Activated T-helper 17 cell treated with anti-CD3 and anti-CD28 coated beads, Interleukin-2, amount 50 U/mL, for 72 hours (primary cell): ENCODE measurements around the gene IL1B. TPM values are rescaled to one million over a fixed set of nuclear protein-coding genes. Genes with fewer than 3 reads are reported as not detected.

Experiments
- ATAC-seq: fragments of 150-1000 bp; cut with Tn5 transposase; replicated peaks from 2 replicates; pipeline ENCODE4 v1.10.0; 2021; ENCODE audit warnings: mild to moderate bottlenecking, moderate library complexity
- H3K27ac Mint-ChIP-seq: one replicate; pipeline ENCODE4 v1.8.0; 2022; ENCODE audit warnings: mixed read lengths
- H3K27me3 Mint-ChIP-seq: one replicate; pipeline ENCODE4 v1.8.0; 2022; ENCODE audit warnings: mixed read lengths
- H3K36me3 Mint-ChIP-seq: one replicate; pipeline ENCODE4 v1.8.0; 2022; ENCODE audit warnings: low read depth, mild to moderate bottlenecking, mixed read lengths
- H3K4me1 Mint-ChIP-seq: one replicate; pipeline ENCODE4 v1.8.0; 2022; ENCODE audit warnings: mixed read lengths
- H3K4me3 Mint-ChIP-seq: one replicate; pipeline ENCODE4 v1.8.0; 2022; ENCODE audit warnings: mild to moderate bottlenecking, mixed read lengths
- H3K9me3 Mint-ChIP-seq: one replicate; pipeline ENCODE4 v1.8.0; 2022; ENCODE audit warnings: mixed read lengths
- total RNA-seq, 2 donors: library from RNA; stranded (reverse); gene quantifications; one replicate each; pipeline ENCODE4 v1.2.3, GENCODE V29; 2022

The IL1B gene
- total RNA-seq, 2 donors from 2014 or later: 0.40 TPM; not detected in 1

DNA sequence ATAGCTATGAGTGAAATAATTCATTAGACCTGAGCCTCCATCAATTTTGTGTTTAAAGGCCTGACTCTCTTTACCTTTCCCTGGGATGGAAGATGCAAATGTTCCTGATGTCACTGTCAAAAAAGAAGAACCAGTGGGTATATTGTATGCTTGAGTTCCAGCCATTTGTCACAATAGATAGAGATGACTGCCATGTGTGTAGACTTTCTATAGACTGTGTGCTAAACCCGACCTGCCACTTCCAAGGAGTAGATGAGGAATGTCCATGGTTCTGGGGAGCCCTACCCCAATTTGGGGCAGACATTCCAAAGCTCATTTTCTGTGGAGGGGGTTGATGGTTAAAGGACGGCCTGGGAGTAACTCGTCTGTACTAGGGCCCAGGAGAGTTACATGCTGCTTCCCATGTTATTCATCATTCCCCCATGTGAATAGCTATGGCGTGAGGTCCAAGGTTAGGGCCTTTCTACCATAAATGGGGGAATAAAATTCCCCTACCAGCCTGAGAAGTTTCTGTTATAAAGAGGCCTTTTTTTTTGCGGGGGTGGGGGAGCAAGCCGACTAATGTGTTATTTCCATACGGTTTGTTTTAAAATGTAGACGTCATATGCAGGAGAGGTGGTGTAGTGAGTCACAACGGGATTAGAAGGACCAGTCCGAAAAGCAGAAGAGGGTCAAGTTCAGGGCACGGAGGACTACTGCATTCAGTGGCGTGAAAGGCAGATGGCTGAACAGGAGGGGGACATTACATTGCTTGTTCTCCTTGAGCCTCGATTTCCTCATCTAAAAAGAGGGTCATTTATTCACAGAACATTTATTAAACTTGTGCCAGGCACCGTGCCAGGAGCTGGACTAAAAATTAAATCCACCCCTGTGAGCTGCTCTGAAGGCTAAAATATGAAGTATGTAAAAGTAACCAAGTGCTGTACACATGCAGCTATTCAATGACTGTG lies 24.0 kb downstream of the IL1B start:
- Mint-ChIP-seq H3K9me3 (peaks cover 5% of the 10 kb centered on the region), H3K4me1 (peaks cover 19% of the 10 kb centered on the region), H3K27me3 (no peaks in the 10 kb centered on the region), H3K4me3 (peak overlapping the region; percentile 45), H3K36me3 (no peaks in the 10 kb centered on the region), H3K27ac (peak overlapping the region; percentile 53)
- ATAC-seq: peak; percentile 65

GRCh38 chr2:112811841-112812306 lies 24.7 kb downstream of the IL1B start:
- peak; percentile 85 for ATAC-seq
- H3K27me3 Mint-ChIP-seq: no peaks in the 10 kb centered on the region
- H3K36me3 Mint-ChIP-seq: no peaks in the 10 kb centered on the region
- peaks cover 10% of the 10 kb centered on the region for H3K9me3 Mint-ChIP-seq
- H3K4me1 Mint-ChIP-seq: peaks cover 19% of the 10 kb centered on the region
- peak overlapping the region; percentile 53 for H3K27ac Mint-ChIP-seq
- H3K4me3 Mint-ChIP-seq: peak overlapping the region; percentile 45

GRCh38 chr2:112811276-112811831 lies 25.2 kb downstream of the IL1B start:
- ATAC-seq: no peak
- Mint-ChIP-seq H3K27ac (peak overlapping the region; percentile 53), H3K4me3 (peak overlapping the region; percentile 19), H3K36me3 (no peaks in the 10 kb centered on the region), H3K27me3 (no peaks in the 10 kb centered on the region), H3K9me3 (peaks cover 10% of the 10 kb centered on the region), H3K4me1 (peaks cover 19% of the 10 kb centered on the region)

DNA sequence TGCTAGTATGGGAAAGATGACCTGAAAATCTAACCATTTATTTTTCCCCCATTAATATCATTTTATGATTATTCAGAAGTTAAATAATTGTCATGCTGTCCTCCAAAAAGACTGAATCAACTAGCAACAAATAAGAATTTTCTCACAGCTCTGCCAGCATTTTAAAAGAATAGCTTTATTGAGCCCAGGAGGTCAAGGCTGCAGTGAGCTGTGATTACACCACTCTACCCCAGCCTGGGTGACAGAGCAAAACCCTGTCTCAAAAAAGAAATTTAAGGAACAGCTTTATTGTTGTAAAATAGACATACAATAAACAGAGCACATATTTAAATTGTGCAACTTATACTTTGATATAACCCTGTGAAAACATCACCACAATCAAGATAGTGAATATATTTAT lies 27.5 kb downstream of the IL1B start:
- peaks cover 10% of the 10 kb centered on the region for H3K9me3 Mint-ChIP-seq
- H3K4me3 Mint-ChIP-seq: no peak overlapping the region
- peaks cover 4% of the 10 kb centered on the region for H3K36me3 Mint-ChIP-seq
- H3K27ac Mint-ChIP-seq: peak overlapping the region; percentile 4
- H3K4me1 Mint-ChIP-seq: peaks cover 24% of the 10 kb centered on the region
- no peak for ATAC-seq
- no peaks in the 10 kb centered on the region for H3K27me3 Mint-ChIP-seq

DNA sequence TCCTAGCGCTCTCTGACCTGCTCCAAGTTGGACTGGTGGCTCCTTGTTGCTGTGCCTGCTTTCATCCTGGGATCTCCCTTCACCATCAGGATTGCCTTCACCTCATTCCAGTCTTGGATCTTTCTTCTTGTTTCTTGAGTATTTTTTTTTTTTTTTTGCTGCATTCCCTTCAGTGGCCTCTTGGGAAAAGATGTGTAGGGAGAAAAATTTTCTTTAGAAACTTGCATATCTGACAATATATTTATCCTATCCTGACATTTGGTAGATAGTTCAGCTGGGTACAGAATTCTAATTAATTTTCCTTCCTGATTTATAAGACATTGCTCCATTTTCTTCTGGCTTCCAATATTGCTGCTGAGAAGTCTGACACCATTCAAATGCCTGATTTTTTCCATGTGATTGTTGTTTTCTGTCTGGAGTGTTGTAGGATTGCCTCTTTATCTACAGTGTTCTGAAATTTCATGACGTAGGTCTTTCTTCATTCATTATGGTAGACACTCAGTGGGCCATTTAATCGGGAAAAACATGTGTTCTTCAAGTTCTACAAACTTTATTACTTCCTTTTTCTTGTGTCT lies 29.3 kb downstream of the IL1B start:
- ATAC-seq: no peak
- Mint-ChIP-seq H3K4me1 (peaks cover 16% of the 10 kb centered on the region), H3K36me3 (peaks cover 7% of the 10 kb centered on the region), H3K27ac (no peak overlapping the region), H3K4me3 (no peak overlapping the region), H3K9me3 (peaks cover 10% of the 10 kb centered on the region), H3K27me3 (no peaks in the 10 kb centered on the region)

DNA sequence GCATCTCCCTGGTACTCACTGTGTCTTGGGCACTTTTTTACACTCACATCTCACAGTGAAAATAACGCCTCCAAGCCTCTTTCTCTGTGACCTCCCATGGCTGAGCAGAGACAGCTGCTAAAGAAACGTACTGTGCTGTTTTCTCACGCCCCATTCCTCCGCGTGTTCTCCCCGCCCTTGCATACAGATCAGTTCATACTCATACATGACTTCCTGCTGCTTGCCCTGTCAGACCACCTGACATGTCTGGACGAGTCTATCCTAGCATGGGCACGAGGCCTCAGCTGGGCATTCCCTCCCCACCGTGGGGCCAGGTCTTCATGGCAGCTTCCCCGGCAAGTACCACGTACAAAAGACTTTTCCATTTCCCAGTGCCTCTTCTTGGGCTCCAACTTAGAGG lies 31.0 kb downstream of the IL1B start:
- Mint-ChIP-seq H3K4me3 (no peak overlapping the region), H3K9me3 (peaks cover 10% of the 10 kb centered on the region), H3K27me3 (no peaks in the 10 kb centered on the region), H3K4me1 (peaks cover 12% of the 10 kb centered on the region), H3K27ac (peak overlapping the region; percentile 61), H3K36me3 (peaks cover 7% of the 10 kb centered on the region)
- ATAC-seq: no peak

DNA sequence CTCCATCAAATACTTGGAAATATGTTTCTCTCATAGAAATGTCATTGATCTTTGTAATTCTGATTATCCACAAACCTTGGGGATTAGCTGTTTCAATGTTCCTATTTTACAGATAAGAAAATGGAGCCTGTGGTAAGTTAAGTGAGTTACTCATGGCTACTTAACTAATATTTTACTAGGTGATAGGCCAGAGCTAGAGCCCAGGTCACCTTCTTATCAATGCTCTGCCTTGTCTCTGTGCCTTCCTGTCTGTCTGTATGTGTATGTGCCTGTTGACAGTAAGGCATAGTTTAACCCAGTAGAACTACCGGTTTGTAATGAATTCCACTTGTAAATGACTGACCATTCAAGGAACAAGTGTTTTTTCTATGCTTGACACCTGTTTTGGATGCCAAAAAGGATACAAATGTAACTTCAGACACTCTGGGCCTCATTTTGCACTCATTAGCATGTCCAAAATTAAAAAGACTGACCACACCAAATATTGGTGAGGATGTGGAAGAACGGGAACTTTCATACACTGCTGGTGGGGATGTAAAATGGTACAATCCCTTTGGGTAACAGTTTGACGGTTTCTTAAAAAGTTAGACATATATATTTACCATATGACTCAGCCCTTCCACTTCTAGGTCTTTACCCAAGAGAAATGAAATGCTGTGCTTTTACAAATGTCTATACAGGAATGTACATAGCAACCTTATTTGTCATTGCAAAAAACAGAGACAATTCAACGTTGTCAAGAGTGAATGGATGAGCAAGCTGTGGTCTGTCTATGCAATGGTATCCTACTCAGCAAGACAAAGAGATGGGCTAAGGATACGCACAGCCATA lies 32.7 kb downstream of the IL1B start:
- Mint-ChIP-seq H3K9me3 (peaks cover 6% of the 10 kb centered on the region), H3K4me1 (peaks cover 21% of the 10 kb centered on the region), H3K27me3 (no peaks in the 10 kb centered on the region), H3K4me3 (peak overlapping the region; percentile 52), H3K36me3 (peaks cover 7% of the 10 kb centered on the region), H3K27ac (peak overlapping the region; percentile 96)
- ATAC-seq: peak; percentile 92

- Mint-ChIP-seq H3K27ac (peak overlapping the region; percentile 87), H3K4me3 (peak overlapping the region; percentile 9), H3K27me3 (peaks cover 5% of the 10 kb centered on the region), H3K4me1 (peaks cover 27% of the 10 kb centered on the region), H3K9me3 (no peaks in the 10 kb centered on the region), H3K36me3 (peaks cover 7% of the 10 kb centered on the region)
- no peak for ATAC-seq
Observed at GRCh38 chr2:112800881-112801583, 35.5 kb downstream of the IL1B start.

- Mint-ChIP-seq H3K27me3 (peaks cover 5% of the 10 kb centered on the region), H3K4me3 (peak overlapping the region; percentile 0), H3K27ac (peak overlapping the region; percentile 31), H3K36me3 (peaks cover 5% of the 10 kb centered on the region), H3K9me3 (no peaks in the 10 kb centered on the region), H3K4me1 (peaks cover 29% of the 10 kb centered on the region)
- ATAC-seq: peak; percentile 53
Observed at GRCh38 chr2:112798979-112799975, 37.3 kb downstream of the IL1B start.

DNA sequence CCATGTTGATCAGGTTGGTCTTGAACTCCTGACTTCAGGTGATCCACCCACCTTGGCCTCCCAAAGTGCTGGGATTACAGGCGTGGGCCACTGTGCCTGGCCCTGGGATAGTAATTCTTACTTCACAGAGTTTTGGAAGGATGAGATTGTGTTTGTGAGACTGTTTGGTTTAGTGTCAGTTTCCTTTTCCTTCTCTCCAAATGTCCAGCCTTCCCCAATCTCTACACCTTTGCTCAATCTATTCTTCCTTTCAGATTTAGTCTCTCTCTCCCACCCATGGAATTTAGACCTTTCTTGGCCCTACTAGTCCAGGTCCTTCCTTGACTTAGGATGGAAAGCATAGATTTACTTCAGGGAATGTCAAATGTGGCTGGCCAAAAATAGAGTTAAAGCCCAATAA lies 40.1 kb downstream of the IL1B start:
- Mint-ChIP-seq H3K36me3 (no peaks in the 10 kb centered on the region), H3K27ac (no peak overlapping the region), H3K27me3 (peaks cover 5% of the 10 kb centered on the region), H3K9me3 (peaks cover 6% of the 10 kb centered on the region), H3K4me1 (peaks cover 38% of the 10 kb centered on the region), H3K4me3 (no peak overlapping the region)
- ATAC-seq: no peak

GRCh38 chr2:112795774-112796173 lies 40.8 kb downstream of the IL1B start:
- Mint-ChIP-seq H3K4me3 (no peak overlapping the region), H3K27ac (no peak overlapping the region), H3K9me3 (peaks cover 6% of the 10 kb centered on the region), H3K4me1 (peaks cover 38% of the 10 kb centered on the region), H3K27me3 (peaks cover 5% of the 10 kb centered on the region), H3K36me3 (no peaks in the 10 kb centered on the region)
- no peak for ATAC-seq

DNA sequence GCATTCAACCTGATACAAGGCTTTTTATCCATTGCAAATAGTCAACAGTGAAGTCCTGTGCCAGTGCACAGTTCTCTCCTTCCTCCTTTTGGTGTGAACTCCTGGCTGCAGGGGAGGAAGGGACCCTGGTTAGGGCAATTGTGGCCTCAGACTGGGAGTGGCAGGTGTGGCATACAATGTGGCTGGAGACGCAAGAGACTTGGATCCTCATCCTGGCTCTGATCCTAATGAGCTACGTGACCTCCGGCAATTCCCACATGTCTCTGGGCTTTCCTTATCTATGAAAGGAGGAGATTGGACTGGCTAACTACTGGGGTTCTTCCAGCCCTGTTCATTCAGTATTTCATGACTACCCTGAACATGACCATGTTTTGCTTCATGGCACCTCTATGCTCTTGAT lies 41.7 kb downstream of the IL1B start:
- ATAC-seq: no peak
- H3K9me3 Mint-ChIP-seq: peaks cover 9% of the 10 kb centered on the region
- H3K4me1 Mint-ChIP-seq: peaks cover 37% of the 10 kb centered on the region
- H3K4me3 Mint-ChIP-seq: no peak overlapping the region
- H3K27me3 Mint-ChIP-seq: peaks cover 5% of the 10 kb centered on the region
- no peak overlapping the region for H3K27ac Mint-ChIP-seq
- H3K36me3 Mint-ChIP-seq: no peaks in the 10 kb centered on the region
